ENCODE results near the gene CFAP74. TPM values are rescaled to one million over a fixed set of nuclear protein-coding genes. Genes with fewer than 3 reads are reported as not detected.

The CFAP74 gene
- total and polyA plus RNA-seq, 2 of the 4 experiments (the other 2 are of a cell fraction) = not detected

- no peaks in the 10 kb centered on the region for H3K36me3 ChIP-seq (ENCODE audit: control insufficient read depth, insufficient read depth, low read length)
- no peak overlapping the region for H2BK120ac ChIP-seq (ENCODE audit: low read depth, low read length)
- ATAC-seq (ENCODE audit: low read depth) = no peak
- POLR2A ChIA-PET (ENCODE audit: unreplicated experiment) = no interaction called here
- H2AK9ac ChIP-seq (replicated peaks; ENCODE audit: low read depth, low read length, poor library complexity) = no peak overlapping the region
- CTCF ChIA-PET = interaction anchor here (0.5 kb wide), 1 partner anchor 37 kb away, joined by 3 read pairs; no protein-coding TSS in a partner anchor
- no peak overlapping the region for H4K8ac ChIP-seq (ENCODE audit: low read depth in 2 of 2, low read length in 2 of 2)
- DNase-seq = no peak
- no peak overlapping the region for H4K5ac ChIP-seq (ENCODE audit: low read depth, low read length)
- no peak overlapping the region for H2BK5ac ChIP-seq (ENCODE audit: low read depth, low read length, poor library complexity, severe bottlenecking)
- H3K4me1 ChIP-seq (ENCODE audit: control insufficient read depth, insufficient read depth, low read length) = peaks cover 2% of the 10 kb centered on the region; the same call in 1 of the 2 replicates
- no peak for TF ChIP-seq RAD21 (IDR thresholded peaks at IDR 0.05; ENCODE audit: low read length)
- TF ChIP-seq MXI1 (IDR thresholded peaks at IDR 0.05; ENCODE audit: borderline replicate concordance, low read depth, low read length) = no peak
- no peak for TF ChIP-seq FOS (IDR thresholded peaks at IDR 0.05; ENCODE audit: low read depth, low read length)
- no peak for TF ChIP-seq BHLHE40 (IDR thresholded peaks at IDR 0.05; ENCODE audit: low read depth, low read length)
- no peak for TF ChIP-seq MAZ (IDR thresholded peaks at IDR 0.05; ENCODE audit: borderline replicate concordance, low read depth, low read length)
- no peak for TF ChIP-seq NFE2L2 (IDR thresholded peaks at IDR 0.05; ENCODE audit: low read depth, low read length)
- no peak for TF ChIP-seq RFX5 (IDR thresholded peaks at IDR 0.05; ENCODE audit: low read depth, low read length)
- TF ChIP-seq, protein P1, sequence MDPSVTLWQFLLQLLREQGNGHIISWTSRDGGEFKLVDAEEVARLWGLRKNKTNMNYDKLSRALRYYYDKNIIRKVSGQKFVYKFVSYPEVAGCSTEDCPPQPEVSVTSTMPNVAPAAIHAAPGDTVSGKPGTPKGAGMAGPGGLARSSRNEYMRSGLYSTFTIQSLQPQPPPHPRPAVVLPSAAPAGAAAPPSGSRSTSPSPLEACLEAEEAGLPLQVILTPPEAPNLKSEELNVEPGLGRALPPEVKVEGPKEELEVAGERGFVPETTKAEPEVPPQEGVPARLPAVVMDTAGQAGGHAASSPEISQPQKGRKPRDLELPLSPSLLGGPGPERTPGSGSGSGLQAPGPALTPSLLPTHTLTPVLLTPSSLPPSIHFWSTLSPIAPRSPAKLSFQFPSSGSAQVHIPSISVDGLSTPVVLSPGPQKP (IDR thresholded peaks at IDR 0.05; ENCODE audit: borderline replicate concordance, low read depth, low read length) = no peak
- TF ChIP-seq USF2 (IDR thresholded peaks at IDR 0.05; ENCODE audit: low read depth, low read length) = no peak
- TF ChIP-seq RCOR1 (IDR thresholded peaks at IDR 0.05; ENCODE audit: insufficient replicate concordance, low read length) = no peak
- no peak for TF ChIP-seq CHD1 (IDR thresholded peaks at IDR 0.05; ENCODE audit: low read depth, low read length)
- no peak for TF ChIP-seq POLR2A (IDR thresholded peaks at IDR 0.05; ENCODE audit: low read depth, low read length)
- no peak for TF ChIP-seq CEBPB (IDR thresholded peaks at IDR 0.05; ENCODE audit: low read depth, low read length)
- TF ChIP-seq SMC3 (IDR thresholded peaks at IDR 0.05; ENCODE audit: low read depth, low read length) = no peak
- TF ChIP-seq, protein P2, sequence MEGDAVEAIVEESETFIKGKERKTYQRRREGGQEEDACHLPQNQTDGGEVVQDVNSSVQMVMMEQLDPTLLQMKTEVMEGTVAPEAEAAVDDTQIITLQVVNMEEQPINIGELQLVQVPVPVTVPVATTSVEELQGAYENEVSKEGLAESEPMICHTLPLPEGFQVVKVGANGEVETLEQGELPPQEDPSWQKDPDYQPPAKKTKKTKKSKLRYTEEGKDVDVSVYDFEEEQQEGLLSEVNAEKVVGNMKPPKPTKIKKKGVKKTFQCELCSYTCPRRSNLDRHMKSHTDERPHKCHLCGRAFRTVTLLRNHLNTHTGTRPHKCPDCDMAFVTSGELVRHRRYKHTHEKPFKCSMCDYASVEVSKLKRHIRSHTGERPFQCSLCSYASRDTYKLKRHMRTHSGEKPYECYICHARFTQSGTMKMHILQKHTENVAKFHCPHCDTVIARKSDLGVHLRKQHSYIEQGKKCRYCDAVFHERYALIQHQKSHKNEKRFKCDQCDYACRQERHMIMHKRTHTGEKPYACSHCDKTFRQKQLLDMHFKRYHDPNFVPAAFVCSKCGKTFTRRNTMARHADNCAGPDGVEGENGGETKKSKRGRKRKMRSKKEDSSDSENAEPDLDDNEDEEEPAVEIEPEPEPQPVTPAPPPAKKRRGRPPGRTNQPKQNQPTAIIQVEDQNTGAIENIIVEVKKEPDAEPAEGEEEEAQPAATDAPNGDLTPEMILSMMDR (conservative IDR thresholded peaks at IDR 0.05; ENCODE audit: low read depth, low read length) = no peak
- no peak for TF ChIP-seq MAFK (IDR thresholded peaks at IDR 0.05; ENCODE audit: low read depth, low read length)
- H3K4me2 ChIP-seq (ENCODE audit: low read depth, low read length) = no peak overlapping the region
- no peak overlapping the region for H3K4ac ChIP-seq (ENCODE audit: low read depth, low read length)
- no peak overlapping the region for H2AK5ac ChIP-seq (ENCODE audit: low read depth, low read length)
- no peak overlapping the region for H2AFZ ChIP-seq (replicated peaks; ENCODE audit: low read length, poor library complexity)
- H3K14ac ChIP-seq (replicated peaks; ENCODE audit: low read depth, low read length) = no peak overlapping the region
- no peaks in the 10 kb centered on the region for H3K9me3 ChIP-seq (ENCODE audit: control insufficient read depth, insufficient read depth, low read length)
- no peaks in the 10 kb centered on the region for H3K79me1 ChIP-seq (ENCODE audit: low read depth in 1 of 2, low read length in 2 of 2)
- no peak overlapping the region for H2BK15ac ChIP-seq (ENCODE audit: low read depth, low read length)
- H3K9me1 ChIP-seq (ENCODE audit: insufficient read depth, low read length) = no peaks in the 10 kb centered on the region
- H3K18ac ChIP-seq (ENCODE audit: low read depth, low read length) = no peak overlapping the region
- in situ Hi-C loops (cut with MboI; ENCODE audit: low sequenced_read_pairs) = loop anchor here (10.0 to 25.0 kb wide), 2 partner anchors 87 to 404 kb away; no protein-coding TSS in a partner anchor
- 82% methylated on average over 15 of the region's 29 CpGs; no CpG with 5 or more reads in 1 of the 2 experiments for whole genome bisulfite sequencing, 2 experiments (ENCODE audit: extremely low coverage in 2 of 2, insufficient read length in 1 of 2)
- no peak overlapping the region for H3K27ac ChIP-seq (ENCODE audit: insufficient read depth, low read length)
- no peaks in the 10 kb centered on the region for H4K20me1 ChIP-seq (ENCODE audit: insufficient read depth, low read length)
- no peak overlapping the region for H3K23ac ChIP-seq (ENCODE audit: low read depth, low read length)
- H3K4me3 ChIP-seq (ENCODE audit: insufficient read depth, low read depth, low read length) = no peak overlapping the region
- H3K9ac ChIP-seq (ENCODE audit: low read depth, low read length) = no peak overlapping the region
- dilution Hi-C loops (cut with HindIII; ENCODE audit: low sequenced_read_pairs, unreplicated experiment) = no loop called here
- intact Hi-C loops (cut with micrococcal nuclease) = no loop called here
- peaks cover 35% of the 10 kb centered on the region for H3K27me3 ChIP-seq (ENCODE audit: control insufficient read depth, insufficient read depth, low read length)
- BruUV-seq (replicated peaks) = no TSS peak
- H2BK20ac ChIP-seq (ENCODE audit: low read depth, low read length) = no peak overlapping the region
- no peak overlapping the region for H4K91ac ChIP-seq (ENCODE audit: insufficient read depth, low read depth, low read length)
- no peak overlapping the region for H3K56ac ChIP-seq (ENCODE audit: extremely low read depth, insufficient read depth, low read length)
Measured at GRCh38 chr1:1958071-1958541, 45.5 kb downstream of the CFAP74 start.
